ENCODE data around the gene CALCB.
A peak's percentile ranks its signal among the peaks of the same experiment; 100 is the strongest.
"Not testable (repeated sequence)": the region's sequence is repeated elsewhere in the genome, so short reads cannot be mapped to it uniquely, and the experiment has no call there.

CALCB gene

DNA sequence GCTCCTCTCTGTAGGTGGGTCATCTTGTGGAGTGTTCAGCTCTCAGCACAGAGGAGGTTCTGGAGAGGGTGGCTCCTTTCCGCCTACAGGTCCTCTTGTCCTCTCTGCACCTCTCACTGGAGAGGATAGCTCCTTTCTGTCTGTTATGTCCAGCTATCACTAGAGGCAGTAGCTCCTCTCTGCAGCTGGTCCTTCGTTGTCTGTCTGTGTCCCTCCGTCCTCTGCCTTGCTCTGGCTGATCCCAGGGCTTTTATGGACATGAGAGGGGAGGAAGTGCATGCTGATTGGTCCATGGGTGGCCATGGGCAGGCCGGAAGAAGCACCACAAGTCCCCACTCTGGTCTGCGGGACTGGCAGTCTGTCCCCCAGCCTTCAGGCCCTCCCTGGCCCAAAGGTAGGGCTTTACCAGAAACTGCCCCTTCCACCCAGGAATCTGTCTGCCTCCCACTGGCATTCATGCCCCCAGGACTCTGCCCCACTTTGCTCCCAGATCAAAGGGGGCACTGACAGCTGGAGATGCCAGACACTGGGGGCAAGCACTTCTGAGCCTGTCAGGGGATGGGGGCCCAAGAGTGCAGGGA lies 38.6 kb upstream of the CALCB start:
- DNase-seq (ENCODE audit: low spot score) = no peak

DNA sequence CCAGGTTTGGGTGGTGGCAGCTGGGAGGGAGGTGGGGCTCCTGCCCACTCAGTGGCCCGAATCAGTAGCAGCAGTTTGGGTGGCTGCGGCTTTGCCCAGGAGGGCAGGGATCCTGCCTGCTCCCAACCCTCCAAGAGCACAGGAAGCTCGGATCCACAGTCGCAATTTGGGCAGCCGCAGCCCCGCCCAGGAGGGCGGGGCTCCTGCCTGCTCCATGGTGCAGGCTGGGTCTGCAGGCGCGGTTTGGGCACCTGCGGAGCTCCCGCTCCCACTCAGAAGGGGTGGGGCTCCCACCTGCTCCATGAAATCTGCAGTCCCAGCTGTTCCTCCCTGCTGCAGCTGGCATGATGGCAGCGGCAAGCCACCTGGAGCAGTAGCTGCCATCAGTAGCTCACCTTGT lies 38.1 kb upstream of the CALCB start:
- no peak for DNase-seq (ENCODE audit: low spot score)
- no peaks in the 10 kb centered on the region for H3K4me1 ChIP-seq (ENCODE audit: insufficient read depth, poor library complexity, severe bottlenecking)
- H3K4me3 ChIP-seq (ENCODE audit: severe bottlenecking) = no peak overlapping the region
- H3K36me3 ChIP-seq (ENCODE audit: low read depth) = no peaks in the 10 kb centered on the region
- H3K27me3 ChIP-seq (ENCODE audit: insufficient read depth, poor library complexity, severe bottlenecking) = no peaks in the 10 kb centered on the region
- TF ChIP-seq CTCF (IDR thresholded peaks at IDR 0.05; ENCODE audit: poor library complexity, severe bottlenecking) = no peak
- H3K27ac ChIP-seq (ENCODE audit: poor library complexity, severe bottlenecking) = no peak overlapping the region
- no peaks in the 10 kb centered on the region for H3K9me3 ChIP-seq (ENCODE audit: severe bottlenecking)
- ATAC-seq (ENCODE audit: low read depth) = no peak

More for the DNA sequence above, 38.6 kb upstream of the CALCB start:
- no peak overlapping the region for H3K4me3 ChIP-seq (ENCODE audit: severe bottlenecking)
- no peaks in the 10 kb centered on the region for H3K36me3 ChIP-seq (ENCODE audit: low read depth)
- peak; percentile 12; the same call in 1 of the 3 replicates for ATAC-seq (ENCODE audit: low read depth)
- H3K27me3 ChIP-seq (ENCODE audit: insufficient read depth, poor library complexity, severe bottlenecking) = no peaks in the 10 kb centered on the region
- H3K27ac ChIP-seq (ENCODE audit: poor library complexity, severe bottlenecking) = no peak overlapping the region
- no peaks in the 10 kb centered on the region for H3K9me3 ChIP-seq (ENCODE audit: severe bottlenecking)
- no peak for TF ChIP-seq CTCF (IDR thresholded peaks at IDR 0.05; ENCODE audit: poor library complexity, severe bottlenecking)
- H3K4me1 ChIP-seq (ENCODE audit: insufficient read depth, poor library complexity, severe bottlenecking) = no peaks in the 10 kb centered on the region

DNA sequence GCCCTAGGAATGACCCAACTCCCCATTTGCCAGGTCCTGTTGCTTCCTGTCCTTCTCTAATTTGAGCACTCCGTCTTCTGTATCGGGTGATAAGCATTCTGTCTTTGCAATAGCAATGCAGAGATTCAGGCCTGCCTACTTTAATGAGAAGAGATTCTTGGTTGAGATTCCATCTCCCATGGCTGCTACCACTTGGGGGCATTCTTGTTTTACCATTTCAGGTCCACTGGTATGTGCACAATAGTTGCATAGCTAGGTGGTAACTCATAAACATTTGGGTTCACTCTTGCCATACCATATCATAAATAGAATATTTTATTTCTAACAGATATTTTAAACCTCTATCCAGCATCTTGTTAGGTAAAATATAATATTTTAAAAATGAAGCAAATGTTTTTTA lies 34.4 kb upstream of the CALCB start:
- Histone ChIP-seq H3K9me3 (ENCODE audit: severe bottlenecking) (no peaks in the 10 kb centered on the region), H3K4me3 (ENCODE audit: severe bottlenecking) (no peak overlapping the region), H3K36me3 (ENCODE audit: low read depth) (no peaks in the 10 kb centered on the region), H3K4me1 (ENCODE audit: insufficient read depth, poor library complexity, severe bottlenecking) (no peaks in the 10 kb centered on the region), H3K27ac (ENCODE audit: poor library complexity, severe bottlenecking) (no peak overlapping the region), H3K27me3 (ENCODE audit: insufficient read depth, poor library complexity, severe bottlenecking) (no peaks in the 10 kb centered on the region)
- peak; percentile 71 for ATAC-seq (ENCODE audit: low read depth)
- TF ChIP-seq CTCF (IDR thresholded peaks at IDR 0.05; ENCODE audit: poor library complexity, severe bottlenecking) = peak; percentile 32
- no peak for DNase-seq (ENCODE audit: low spot score)

- no peak for ATAC-seq (ENCODE audit: low read depth)
- no peak for TF ChIP-seq CTCF (IDR thresholded peaks at IDR 0.05; ENCODE audit: poor library complexity, severe bottlenecking)
- no peak for DNase-seq (ENCODE audit: low spot score)
Observed at GRCh38 chr11:15045209-15045608, 28.2 kb upstream of the CALCB start.

GRCh38 chr11:15045891-15046290 lies 27.5 kb upstream of the CALCB start:
- no peak for TF ChIP-seq CTCF (IDR thresholded peaks at IDR 0.05; ENCODE audit: poor library complexity, severe bottlenecking)
- H3K9me3 ChIP-seq (ENCODE audit: severe bottlenecking) = no peaks in the 10 kb centered on the region
- no peak for ATAC-seq (ENCODE audit: low read depth)

More at GRCh38 chr11:15045209-15045608, 28.2 kb upstream of the CALCB start:
- Histone ChIP-seq H3K4me3 (ENCODE audit: severe bottlenecking) (no peak overlapping the region), H3K27me3 (ENCODE audit: insufficient read depth, poor library complexity, severe bottlenecking) (no peaks in the 10 kb centered on the region), H3K36me3 (ENCODE audit: low read depth) (no peaks in the 10 kb centered on the region), H3K4me1 (ENCODE audit: insufficient read depth, poor library complexity, severe bottlenecking) (no peaks in the 10 kb centered on the region), H3K27ac (ENCODE audit: poor library complexity, severe bottlenecking) (no peak overlapping the region), H3K9me3 (ENCODE audit: severe bottlenecking) (no peaks in the 10 kb centered on the region)

GRCh38 chr11:15046673-15047072 lies 26.7 kb upstream of the CALCB start:
- not testable (repeated sequence) for DNase-seq (ENCODE audit: low spot score); H3K4me1 ChIP-seq (ENCODE audit: insufficient read depth, poor library complexity, severe bottlenecking); H3K27ac ChIP-seq (ENCODE audit: poor library complexity, severe bottlenecking); H3K9me3 ChIP-seq (ENCODE audit: severe bottlenecking); H3K4me3 ChIP-seq (ENCODE audit: severe bottlenecking); H3K36me3 ChIP-seq (ENCODE audit: low read depth); H3K27me3 ChIP-seq (ENCODE audit: insufficient read depth, poor library complexity, severe bottlenecking); ATAC-seq (ENCODE audit: low read depth)

More at GRCh38 chr11:15045891-15046290, 27.5 kb upstream of the CALCB start:
- Histone ChIP-seq H3K4me3 (ENCODE audit: severe bottlenecking) (no peak overlapping the region), H3K27ac (ENCODE audit: poor library complexity, severe bottlenecking) (no peak overlapping the region), H3K36me3 (ENCODE audit: low read depth) (no peaks in the 10 kb centered on the region), H3K4me1 (ENCODE audit: insufficient read depth, poor library complexity, severe bottlenecking) (no peaks in the 10 kb centered on the region), H3K27me3 (ENCODE audit: insufficient read depth, poor library complexity, severe bottlenecking) (no peaks in the 10 kb centered on the region)
- DNase-seq (ENCODE audit: low spot score) = no peak
